Sigmoid colon (tissue), 3 donors: Measurements from ENCODE around the gene WSB1.

Source experiments
- CTCF ChIP-seq, 4 experiments: fragments of 450-650 bp in 3 of 4; fragments of 200-600 bp in 1 of 4; IDR thresholded peaks; one replicate each; pipeline ENCODE4 v1.5.1; 2016 to 2019; ENCODE audit warnings: antibody characterized with exemption in 4 of 4, mild to moderate bottlenecking in 3 of 4, moderate library complexity in 2 of 4
- POLR2A ChIP-seq, 2 donors: fragments of 450-650 bp; IDR thresholded peaks; one replicate each; pipeline ENCODE4 v1.6.1; 2016; ENCODE audit warnings: antibody characterized with exemption in 2 of 2, mild to moderate bottlenecking in 2 of 2, moderate library complexity in 2 of 2

GRCh38 chr17:27257031-27257357 lies 36.9 kb upstream of the WSB1 start:
- no peak for TF ChIP-seq CTCF (IDR thresholded peaks at IDR 0.05)
- TF ChIP-seq POLR2A (IDR thresholded peaks at IDR 0.05), result no peak
